H9 (cell line): ENCODE results near the gene PSMG2. TPM values are rescaled to one million over a fixed set of nuclear protein-coding genes. Genes with fewer than 3 reads are reported as not detected.

Experiments
- DNase-seq: peaks from one replicate; pipeline ENCODE4 v3.0.0-alpha.2; 2017
- H2AFZ ChIP-seq: one replicate; pipeline ENCODE4 v1.6.1; 2013; ENCODE audit warnings: mild to moderate bottlenecking, low read length, control low read depth, moderate library complexity
- H2AK5ac ChIP-seq: 2 replicates; pipeline ENCODE4 v1.6.1; 2013; ENCODE audit warnings: low read length, control low read depth, mixed read lengths; ENCODE audit not compliant: insufficient read length
- H2BK120ac ChIP-seq: one replicate; pipeline ENCODE4 v1.6.1; 2013; ENCODE audit warnings: low read depth, mild to moderate bottlenecking, low read length, control low read depth, inconsistent platforms; ENCODE audit not compliant: poor library complexity, severe bottlenecking
- H2BK12ac ChIP-seq: 2 replicates; pipeline ENCODE4 v1.6.1; 2013; ENCODE audit warnings: low read length, control low read depth, mixed read lengths, low read depth; ENCODE audit not compliant: insufficient read length
- H2BK15ac ChIP-seq: 2 replicates; pipeline ENCODE4 v1.6.1; 2013; ENCODE audit warnings: low read depth, low read length, control low read depth
- H2BK20ac ChIP-seq: one replicate; pipeline ENCODE4 v1.6.1; 2013; ENCODE audit warnings: low read depth, mild to moderate bottlenecking, low read length, control low read depth, inconsistent platforms; ENCODE audit not compliant: poor library complexity, severe bottlenecking
- H2BK5ac ChIP-seq: 2 replicates; pipeline ENCODE4 v1.6.1; 2013; ENCODE audit warnings: low read length, control low read depth, mixed read lengths; ENCODE audit not compliant: insufficient read length
- H3K14ac ChIP-seq: 2 replicates; pipeline ENCODE4 v1.6.1; 2013; ENCODE audit warnings: low read length, control low read depth; ENCODE audit not compliant: insufficient read depth
- H3K18ac ChIP-seq: 2 replicates; pipeline ENCODE4 v1.6.1; 2013; ENCODE audit warnings: low read depth, mild to moderate bottlenecking, mixed read lengths, low read length, control low read depth; ENCODE audit not compliant: insufficient read length
- H3K23ac ChIP-seq: 2 replicates; pipeline ENCODE4 v1.6.1; 2013; ENCODE audit warnings: low read length, control low read depth, mixed read lengths, low read depth; ENCODE audit not compliant: insufficient read length
- H3K23me2 ChIP-seq: 2 replicates; pipeline ENCODE4 v1.6.1; 2013; ENCODE audit warnings: low read depth, mild to moderate bottlenecking, mixed read lengths, low read length, control low read depth; ENCODE audit not compliant: insufficient read length, poor library complexity, severe bottlenecking
- H3K27ac ChIP-seq: 2 replicates; pipeline ENCODE4 v1.5.1; 2013; ENCODE audit warnings: low read length, control low read depth, mixed read lengths, low read depth; ENCODE audit not compliant: insufficient read length
- H3K27me3 ChIP-seq: 2 replicates; pipeline ENCODE4 v1.6.1; 2013; ENCODE audit warnings: low read length, control low read depth, inconsistent platforms; ENCODE audit not compliant: insufficient read depth
- H3K4ac ChIP-seq: 2 replicates; pipeline ENCODE4 v1.6.1; 2013; ENCODE audit warnings: low read depth, mild to moderate bottlenecking, control low read depth, inconsistent platforms, low read length, moderate library complexity
- H3K4me1 ChIP-seq: 2 replicates; pipeline ENCODE4 v1.6.1; 2013; ENCODE audit warnings: low read length, control low read depth, inconsistent platforms; ENCODE audit not compliant: insufficient read depth
- H3K4me2 ChIP-seq: 2 replicates; pipeline ENCODE4 v1.6.1; 2013; ENCODE audit warnings: low read length, control low read depth, mixed read lengths; ENCODE audit not compliant: insufficient read length, insufficient read depth
- H3K56ac ChIP-seq: 2 replicates; pipeline ENCODE4 v1.6.1; 2013; ENCODE audit warnings: low read depth, mild to moderate bottlenecking, mixed read lengths, low read length, control low read depth; ENCODE audit not compliant: insufficient read length
- H3K79me1 ChIP-seq: 2 replicates; pipeline ENCODE4 v1.6.1; 2013; ENCODE audit warnings: low read depth, mild to moderate bottlenecking, moderate library complexity, low read length, control low read depth, inconsistent platforms; ENCODE audit not compliant: insufficient read depth, poor library complexity, severe bottlenecking
- H3K79me2 ChIP-seq: 2 replicates; pipeline ENCODE4 v1.6.1; 2013; ENCODE audit warnings: low read length, control low read depth, inconsistent platforms; ENCODE audit not compliant: insufficient read depth
- H3K9ac ChIP-seq: 2 replicates; pipeline ENCODE4 v1.6.1; 2013; ENCODE audit warnings: low read length, control low read depth, mixed read lengths; ENCODE audit not compliant: insufficient read length; ENCODE audit errors: extremely low read depth
- H3K9me3 ChIP-seq: one replicate; pipeline ENCODE4 v1.6.1; 2013; ENCODE audit warnings: low read depth, low read length, inconsistent platforms; ENCODE audit not compliant: control insufficient read depth
- H3T11ph ChIP-seq: one replicate; pipeline ENCODE4 v1.6.1; 2013; ENCODE audit warnings: mild to moderate bottlenecking, low read length, control low read depth, inconsistent platforms
- H4K20me1 ChIP-seq: one replicate; pipeline ENCODE4 v1.6.1; 2013; ENCODE audit not compliant: control insufficient read depth, insufficient read length, insufficient read depth
- H4K5ac ChIP-seq: 2 replicates; pipeline ENCODE4 v1.6.1; 2013; ENCODE audit warnings: low read depth, mild to moderate bottlenecking, mixed read lengths, low read length, control low read depth; ENCODE audit not compliant: insufficient read length
- H4K8ac ChIP-seq: replicated peaks from 2 replicates; pipeline ENCODE4 v1.6.1; 2013; ENCODE audit warnings: low read length, control low read depth, mixed read lengths, low read depth; ENCODE audit not compliant: insufficient read length
- H4K91ac ChIP-seq: 2 replicates; pipeline ENCODE4 v1.6.1; 2013; ENCODE audit warnings: low read depth, mild to moderate bottlenecking, moderate library complexity, mixed read lengths, low read length, control low read depth; ENCODE audit not compliant: insufficient read length
- H3K27ac Mint-ChIP-seq, 3 experiments: 2 replicates in 2 of 3; 3 replicates in 1 of 3; pipeline ENCODE4 v1.8.0; 2020 to 2021; ENCODE audit warnings: mixed read lengths in 3 of 3, mild to moderate bottlenecking in 1 of 3, moderate library complexity in 1 of 3
- H3K27me3 Mint-ChIP-seq: 2 replicates; pipeline ENCODE4 v1.8.0; 2021; ENCODE audit warnings: low read depth, mild to moderate bottlenecking, moderate library complexity, mixed read lengths
- H3K36me3 Mint-ChIP-seq, 3 experiments: 2 replicates in 2 of 3; 3 replicates in 1 of 3; pipeline ENCODE4 v1.8.0; 2020 to 2021; ENCODE audit warnings: low read depth in 3 of 3, mixed read lengths in 3 of 3; ENCODE audit not compliant: insufficient read depth in 1 of 3
- H3K4me1 Mint-ChIP-seq, 2 experiments: 2 replicates each; pipeline ENCODE4 v1.8.0; 2020; ENCODE audit warnings: mixed read lengths in 2 of 2
- H3K4me3 Mint-ChIP-seq, 2 experiments: 2 replicates in 1 of 2; 3 replicates in 1 of 2; pipeline ENCODE4 v1.8.0; 2020 to 2021; ENCODE audit warnings: mild to moderate bottlenecking in 2 of 2, mixed read lengths in 2 of 2, moderate library complexity in 1 of 2
- H3K9me3 Mint-ChIP-seq, 2 experiments: 2 replicates in 1 of 2; 3 replicates in 1 of 2; pipeline ENCODE4 v1.8.0; 2020; ENCODE audit warnings: mild to moderate bottlenecking in 2 of 2, mixed read lengths in 2 of 2, moderate library complexity in 1 of 2
- CTCF ChIP-seq: fragments of 200-600 bp; sonication (generic); conservative IDR thresholded peaks from 3 replicates; pipeline ENCODE4 v1.8.0; 2021; ENCODE audit warnings: antibody characterized with exemption, mild to moderate bottlenecking
- WGBS: extraction: QIAGEN DNeasy Blood & Tissue Kit; methylation state at CpG from one replicate; pipeline ENCODE4 v1.1.7; 2013; ENCODE audit warnings: missing lambda C conversion rate, low lambda C conversion rate, mixed read lengths; ENCODE audit not compliant: insufficient read length; ENCODE audit errors: extremely low coverage; 5-methylcytosine and 5-hydroxymethylcytosine counted together
- total RNA-seq: library from RNA; stranded (reverse); gene quantifications from 2 replicates; pipeline ENCODE4 v1.2.1, GENCODE V29; 2021

Gene PSMG2
- total RNA-seq, 1 experiment from 2014 or later = 72.2 TPM

GRCh38 chr18:12745095-12745795 lies 42.4 kb downstream of the PSMG2 start:
- Histone ChIP-seq H2BK120ac (no peak overlapping the region), H3K56ac (no peak overlapping the region), H2BK20ac (no peak overlapping the region), H3T11ph (no peak overlapping the region), H2BK12ac (no peak overlapping the region), H2BK5ac (no peak overlapping the region), H4K20me1 (no peaks in the 10 kb centered on the region), H4K91ac (no peak overlapping the region), H2AFZ (no peak overlapping the region), H2BK15ac (no peak overlapping the region), H3K18ac (no peak overlapping the region), H3K23ac (no peak overlapping the region), H3K79me1 (no peaks in the 10 kb centered on the region), H3K9ac (no peak overlapping the region), H2AK5ac (no peak overlapping the region), H3K27me3 (no peaks in the 10 kb centered on the region), H3K4ac (no peak overlapping the region), H3K27ac (no peak overlapping the region), H3K4me1 (no peaks in the 10 kb centered on the region), H4K5ac (no peak overlapping the region), H4K8ac (no peak overlapping the region), H3K14ac (no peak overlapping the region), H3K9me3 (no peaks in the 10 kb centered on the region), H3K4me2 (no peak overlapping the region), H3K23me2 (no peaks in the 10 kb centered on the region), H3K79me2 (no peaks in the 10 kb centered on the region)
- H3K36me3 Mint-ChIP-seq = no peaks in the 10 kb centered on the region
- H3K27ac Mint-ChIP-seq = no peak overlapping the region
- peaks cover 0 to 4% of the 10 kb centered on the region in 2 experiments; a peak in 2 of 4 replicates for H3K4me1 Mint-ChIP-seq
- H3K27me3 Mint-ChIP-seq = no peaks in the 10 kb centered on the region; the same call in 1 of the 2 replicates
- no peak for TF ChIP-seq CTCF
- H3K9me3 Mint-ChIP-seq = peaks cover 0 to 2% of the 10 kb centered on the region in 2 experiments; a peak in 1 of 5 replicates
- H3K4me3 Mint-ChIP-seq = no peak overlapping the region
- no CpG with 5 or more reads among the region's 7 CpGs for WGBS
- no peak for DNase-seq
